GM12892 (cell line): ENCODE data around the gene MLF2.

Source experiments
- POLR2A ChIP-seq: IDR thresholded peaks from 2 replicates; pipeline ENCODE4 v1.6.1; 2011; ENCODE audit warnings: low read depth, low read length, control low read depth
- POLR2AphosphoS5 ChIP-seq: IDR thresholded peaks from 2 replicates; pipeline ENCODE4 v1.6.1; 2011; ENCODE audit warnings: low read depth, low read length, control low read depth
- TAF1 ChIP-seq: IDR thresholded peaks from 2 replicates; pipeline ENCODE4 v1.6.1; 2011; ENCODE audit warnings: low read depth, mild to moderate bottlenecking, control low read depth, low read length, borderline replicate concordance

GRCh38 chr12:6724409-6724797 lies 28.5 kb downstream of the MLF2 start:
- TF ChIP-seq POLR2A (no peak), POLR2AphosphoS5 (no peak; the same call in none of the 2 replicates), TAF1 (no peak)
